CD4-positive, alpha-beta T cell treated with Interleukin-4 for 1 hour (primary cell): ENCODE results near the gene RADIL.
"Not testable (repeated sequence)": the region's sequence is repeated elsewhere in the genome, so short reads cannot be mapped to it uniquely, and the experiment has no call there.

Experiments
- DNase-seq, 2 donors: peaks; one replicate each; pipeline ENCODE4 v3.0.0-alpha.2; 2020 to 2022

RADIL gene

DNA sequence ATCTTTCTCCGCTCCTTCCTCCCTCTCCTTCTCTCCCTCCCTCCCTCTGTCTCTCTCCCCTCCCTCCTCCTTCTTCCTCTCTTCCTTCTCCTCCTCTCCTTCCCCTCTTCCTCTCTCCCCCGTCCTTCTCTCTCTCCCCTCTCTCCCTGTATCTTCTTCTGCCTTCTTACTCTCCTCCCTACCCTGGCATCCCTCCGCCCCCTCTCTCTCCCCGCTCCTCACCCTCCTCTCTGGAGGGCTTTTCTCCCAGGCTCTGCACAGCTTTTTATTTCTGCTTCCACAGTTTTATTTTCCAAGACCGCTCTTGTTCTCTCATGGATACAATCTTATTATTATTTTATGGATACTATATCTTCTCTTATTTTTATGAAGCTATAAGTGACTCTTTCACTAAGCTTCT is 75.5 kb downstream of the RADIL start:
- DNase-seq: no peak

DNA sequence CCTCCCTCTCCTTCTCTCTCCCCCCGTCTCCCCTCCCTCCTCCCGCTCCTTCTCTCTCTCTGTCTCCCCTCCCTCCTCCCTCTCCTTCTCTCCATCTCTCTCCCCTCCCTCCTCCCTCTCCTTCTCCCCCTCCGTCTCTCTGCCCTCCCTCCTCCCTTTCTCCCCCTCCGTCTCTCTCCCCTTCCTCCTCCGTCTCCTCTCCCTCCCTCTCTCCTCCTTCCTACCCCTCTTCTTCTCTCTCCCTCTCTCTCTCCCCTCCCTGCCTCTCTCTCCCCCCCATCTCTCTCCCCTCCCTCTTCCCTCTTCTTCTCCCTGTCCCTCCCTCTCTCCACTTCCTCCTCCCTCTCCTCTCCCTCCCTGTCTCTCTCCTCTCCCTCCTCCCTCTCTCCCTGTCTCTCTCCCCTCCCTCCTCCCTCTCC is 75.9 kb downstream of the RADIL start:
- DNase-seq: no peak

DNA sequence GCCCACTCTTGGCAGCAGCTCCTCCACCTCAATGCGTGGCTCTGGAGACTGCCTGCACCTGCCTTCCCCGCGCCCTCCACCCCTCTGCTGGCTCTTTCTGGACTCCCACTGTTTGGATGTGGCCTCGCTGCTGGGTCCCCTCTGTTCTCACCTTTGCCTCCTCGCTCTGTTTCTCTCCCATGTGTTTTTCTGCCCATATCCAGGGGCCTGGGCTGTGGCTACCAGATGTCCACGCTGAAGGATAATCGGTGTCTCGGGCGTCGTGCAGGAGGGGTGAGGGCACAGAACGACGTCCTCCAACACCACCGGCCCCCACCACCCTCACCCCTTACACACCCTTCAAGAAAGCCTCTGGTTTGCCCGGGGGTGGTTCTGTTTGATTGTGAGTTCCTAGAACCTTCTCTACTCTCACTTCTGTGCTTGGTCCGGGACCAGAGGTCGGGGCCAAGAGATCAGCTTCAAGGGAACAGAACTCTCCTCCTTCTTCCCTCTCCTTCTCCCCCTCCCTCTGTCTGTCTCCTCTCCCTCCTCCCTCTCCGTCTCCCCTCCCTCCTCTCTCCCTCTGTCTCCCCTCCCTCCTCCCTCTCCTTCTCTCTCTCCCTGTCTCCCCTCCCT is 76.4 kb downstream of the RADIL start:
- no peak for DNase-seq

DNA sequence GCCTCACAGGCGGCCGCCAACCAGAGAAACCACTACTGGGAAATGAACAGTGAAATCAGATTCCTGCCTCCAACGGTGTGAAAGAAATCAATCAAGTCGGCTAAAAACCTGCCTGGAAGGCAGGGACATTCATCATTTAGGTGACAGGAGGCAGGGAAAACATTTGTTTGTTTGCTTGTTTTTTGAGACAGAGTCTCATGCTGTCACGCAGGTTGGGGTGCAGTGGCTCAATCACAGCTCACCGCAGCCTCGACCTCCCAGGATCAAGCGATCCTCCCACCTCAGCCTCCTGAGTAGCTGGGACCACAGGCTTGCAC is 77.6 kb downstream of the RADIL start:
- DNase-seq: no peak

DNA sequence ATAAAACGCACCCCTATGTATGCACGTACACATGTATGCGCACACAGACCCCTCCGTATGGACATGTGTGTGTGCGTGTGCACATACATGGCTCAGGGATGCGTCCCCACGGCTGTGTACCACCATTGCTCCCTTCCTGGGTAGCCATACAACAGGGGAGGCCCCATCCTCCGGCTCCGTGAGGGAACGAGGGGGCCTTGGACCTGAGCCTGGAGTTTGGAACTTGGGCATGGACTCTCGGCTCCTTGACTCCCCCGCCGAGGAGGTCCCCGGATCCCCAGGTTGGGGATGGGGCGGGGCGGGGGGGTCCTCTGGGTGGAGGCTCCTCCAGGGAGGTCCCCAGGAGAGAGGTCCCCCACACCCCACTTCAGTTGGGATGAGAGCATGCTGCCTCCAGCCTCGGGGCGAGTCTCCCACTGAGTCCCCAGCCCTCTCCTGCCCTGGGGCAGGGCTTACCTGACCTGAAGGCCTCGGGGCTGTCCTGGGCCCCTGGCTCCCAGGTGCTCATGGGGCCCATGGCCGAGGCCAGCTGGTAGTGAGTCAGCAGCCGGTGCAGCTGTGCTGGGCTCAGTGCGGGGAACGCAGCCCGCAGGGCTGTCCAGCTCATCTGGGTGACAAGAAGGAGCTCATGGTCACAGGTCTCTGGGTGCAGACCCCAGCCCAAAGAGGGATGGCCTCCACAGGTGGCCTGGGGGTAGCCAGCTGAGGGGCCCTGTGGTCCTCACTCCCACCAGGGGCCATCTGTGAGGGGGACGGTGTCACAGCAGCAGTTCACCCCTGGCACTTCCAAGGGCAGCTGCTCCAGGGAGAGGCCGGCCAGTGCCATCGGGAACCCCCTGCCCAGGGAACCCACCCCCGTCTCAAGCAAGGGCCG is 78.2 kb downstream of the RADIL start:
- no peak for DNase-seq

DNA sequence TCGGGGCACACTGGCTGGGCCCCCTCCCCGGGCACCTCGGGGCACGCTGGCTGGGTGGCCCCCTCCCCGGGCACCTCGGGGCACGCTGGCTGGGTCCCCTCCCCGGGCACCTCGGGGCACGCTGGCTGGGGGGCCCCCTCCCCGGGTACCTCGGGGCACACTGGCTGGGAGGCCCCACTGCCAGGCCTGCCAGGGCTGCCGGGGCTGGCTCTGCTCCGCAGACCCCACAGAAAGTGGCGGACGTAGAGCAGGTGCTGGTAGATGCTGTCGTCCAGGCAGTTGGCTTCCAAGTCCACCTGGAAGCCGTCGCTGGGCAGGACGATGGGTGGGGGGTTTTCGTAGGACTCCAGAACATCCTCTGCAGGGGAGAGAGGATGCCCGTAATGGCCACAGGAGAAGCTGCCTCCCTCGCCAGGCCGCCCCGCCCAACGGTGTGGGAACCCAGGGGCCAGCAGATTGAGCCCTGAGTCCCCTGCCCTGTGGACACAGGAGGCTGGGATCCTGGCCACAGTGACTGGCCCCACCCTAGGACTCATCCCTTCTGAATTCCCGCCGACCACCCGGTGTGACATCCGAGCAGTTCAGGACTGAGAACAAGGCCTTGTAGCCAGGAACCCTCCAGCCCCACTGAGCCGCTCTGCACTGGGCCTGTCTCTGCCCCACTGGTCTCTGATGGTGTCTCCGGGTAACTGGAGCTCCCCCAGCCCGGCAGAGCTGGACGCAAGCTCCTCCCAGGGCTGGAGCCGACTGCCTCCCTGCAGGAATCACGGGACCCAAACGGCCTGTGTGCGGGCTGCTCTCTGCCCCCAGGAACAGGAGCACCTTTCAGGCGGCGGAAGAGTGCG is 79.9 kb downstream of the RADIL start:
- no peak for DNase-seq

DNA sequence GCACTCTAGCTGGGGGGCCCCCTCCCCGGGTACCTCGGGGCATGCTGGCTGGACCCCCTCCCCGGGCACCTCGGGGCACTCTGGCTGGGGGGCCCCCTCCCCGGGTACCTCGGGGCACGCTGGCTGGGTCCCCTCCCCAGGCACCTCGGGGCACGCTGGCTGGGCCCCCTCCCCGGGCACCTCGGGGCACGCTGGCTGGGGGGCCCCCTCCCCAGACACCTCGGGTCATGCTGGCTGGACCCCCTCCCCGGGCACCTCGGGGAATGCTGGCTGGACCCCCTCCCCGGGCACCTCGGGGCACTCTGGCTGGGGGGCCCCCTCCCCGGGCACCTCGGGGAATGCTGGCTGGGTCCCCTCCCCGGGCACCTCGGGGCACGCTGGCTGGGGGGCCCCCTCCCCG is 80.9 kb downstream of the RADIL start:
- DNase-seq: not testable (repeated sequence)

DNA sequence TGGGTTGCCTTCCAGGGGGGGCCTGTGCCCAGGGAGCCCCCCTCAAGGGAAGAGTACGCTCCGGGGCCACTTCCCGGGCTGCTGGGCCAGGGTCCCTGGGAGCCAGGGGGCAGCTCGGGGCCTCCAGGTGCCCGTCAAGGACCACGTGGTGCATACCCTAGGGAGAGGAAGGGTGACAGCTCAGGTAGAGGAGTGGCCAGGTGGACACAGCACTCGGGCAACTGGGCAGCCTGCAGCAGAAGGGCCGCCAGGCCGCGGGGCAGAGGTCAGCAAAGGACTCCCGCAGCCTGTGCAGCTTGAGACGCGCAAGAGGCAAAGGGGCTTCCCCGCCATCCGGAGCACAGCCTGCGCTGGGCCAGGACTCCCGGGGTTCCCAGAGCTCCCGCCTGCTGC is 81.7 kb downstream of the RADIL start:
- no peak for DNase-seq

DNA sequence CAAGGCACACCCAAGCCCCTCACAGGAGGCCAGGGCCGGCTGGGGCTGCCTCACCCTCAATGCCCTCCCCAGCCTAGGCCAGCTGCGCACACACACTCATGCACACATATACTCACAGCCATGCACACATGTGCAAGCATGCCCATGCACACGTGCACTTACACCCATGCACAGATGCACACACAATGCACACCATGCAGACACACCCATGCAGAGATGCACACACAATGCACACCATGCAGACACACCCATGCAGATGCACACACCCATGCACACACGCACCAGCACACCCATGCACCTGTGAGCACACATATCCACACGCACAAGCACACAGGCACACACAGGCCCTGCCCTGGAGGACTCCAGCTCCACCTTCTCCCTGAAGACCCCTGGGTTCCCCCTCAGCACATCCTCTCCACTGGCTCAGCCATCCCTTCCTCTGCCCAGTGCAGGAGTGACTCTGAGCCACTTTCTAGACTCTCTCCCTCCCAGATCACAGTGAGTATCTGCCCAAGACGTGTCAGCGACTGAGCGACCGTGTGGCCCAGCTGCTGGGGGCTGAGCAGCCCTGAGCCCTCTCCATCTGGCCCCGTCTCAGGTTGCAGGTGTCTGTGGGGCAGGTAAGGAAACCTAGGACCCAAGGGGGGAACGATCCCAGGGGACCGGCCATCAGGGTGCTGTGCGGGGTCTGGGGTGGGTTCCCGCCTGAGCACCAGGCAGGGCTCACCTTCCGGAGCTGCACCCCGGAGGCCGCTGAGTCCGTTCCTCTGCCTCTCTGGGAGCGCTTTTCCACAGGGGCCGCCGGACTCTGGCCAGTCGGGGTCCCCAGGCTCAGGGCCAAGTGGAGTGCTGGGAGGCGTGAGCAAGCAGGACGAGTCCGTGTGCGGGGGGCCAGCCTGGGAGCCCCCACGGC is 82.3 kb downstream of the RADIL start:
- no peak for DNase-seq

DNA sequence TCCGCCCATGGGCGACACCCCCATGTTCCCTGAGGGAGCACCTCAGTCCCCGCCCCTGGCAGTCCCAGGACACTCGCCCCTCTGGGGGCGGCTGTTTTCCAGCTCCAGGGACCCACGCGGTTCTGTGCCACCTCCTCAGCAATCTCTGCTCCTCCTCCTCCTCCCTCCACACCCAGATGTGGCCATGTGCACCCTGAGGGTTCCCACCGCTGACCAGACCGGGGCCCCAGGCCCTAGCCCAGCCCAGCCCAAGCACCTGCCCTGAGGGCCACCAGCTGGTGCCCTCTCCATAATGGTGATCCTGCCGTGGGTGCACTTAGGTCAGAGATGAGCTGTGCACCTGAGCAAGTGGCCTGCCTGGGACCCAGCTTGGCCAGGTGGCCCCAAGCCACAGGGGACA is 83.0 kb downstream of the RADIL start:
- no peak for DNase-seq

DNA sequence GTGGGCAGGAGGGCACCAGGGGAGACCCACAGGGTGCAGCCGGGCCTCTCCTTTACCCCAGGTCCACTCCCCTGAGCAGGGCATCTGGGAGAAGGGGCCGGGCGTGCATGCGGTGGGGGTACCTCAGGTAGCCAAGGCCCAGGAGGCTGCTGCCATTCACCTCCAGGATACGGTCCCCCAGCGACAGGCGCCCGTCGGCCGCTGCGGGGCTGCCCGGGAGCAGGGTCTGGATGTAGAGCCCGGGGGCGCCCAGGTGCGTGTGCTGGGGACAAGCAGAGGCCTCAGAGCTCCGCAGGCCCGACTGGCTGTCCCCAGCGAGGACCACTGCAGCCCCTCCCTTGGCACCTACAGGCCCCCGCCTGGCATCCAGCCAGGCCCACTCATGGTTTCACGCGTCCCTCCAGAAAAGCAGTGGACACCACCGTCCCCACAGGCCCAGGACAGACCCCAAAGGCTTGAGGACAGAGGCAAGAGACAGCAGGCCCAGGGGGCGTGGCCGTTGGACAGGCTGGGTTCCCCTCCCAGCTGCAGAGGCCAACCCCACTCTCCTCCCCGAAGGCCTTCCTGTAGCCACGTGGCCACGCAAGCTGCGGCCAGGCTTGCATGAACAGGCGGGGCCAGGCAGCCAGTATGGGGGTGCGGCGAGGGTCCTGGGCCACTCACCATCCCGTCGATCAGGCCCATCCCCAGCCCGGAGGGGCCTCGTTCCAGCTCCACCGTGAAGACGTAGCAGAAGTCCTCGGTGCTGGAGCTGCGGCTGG is 83.8 kb downstream of the RADIL start:
- DNase-seq: no peak

DNA sequence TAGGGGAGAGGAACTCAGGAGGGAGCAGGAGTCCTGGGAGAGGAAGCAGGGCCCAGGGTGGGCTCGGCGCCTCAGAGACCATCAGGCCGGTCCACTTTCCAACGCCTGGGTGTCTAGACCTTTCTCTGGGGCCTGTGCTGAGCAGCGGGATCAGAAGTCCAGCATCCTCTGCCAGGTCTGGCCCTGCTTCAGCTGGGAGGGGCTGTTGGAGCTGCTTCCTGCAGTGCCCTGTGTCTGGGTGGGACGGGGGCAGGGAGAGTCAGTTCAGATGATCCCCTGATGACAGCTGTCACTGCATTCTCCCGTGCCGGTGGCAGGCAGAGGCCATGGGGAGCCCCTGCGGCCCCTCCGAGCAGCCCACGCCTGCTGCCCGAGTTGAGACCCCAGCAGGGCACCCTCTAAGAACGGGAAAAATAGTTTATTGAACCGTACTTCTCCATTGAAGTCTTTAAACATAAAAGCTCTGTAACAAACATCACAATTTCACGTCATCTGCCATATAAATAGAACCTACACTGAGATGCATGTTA is 84.7 kb downstream of the RADIL start:
- DNase-seq: no peak

DNA sequence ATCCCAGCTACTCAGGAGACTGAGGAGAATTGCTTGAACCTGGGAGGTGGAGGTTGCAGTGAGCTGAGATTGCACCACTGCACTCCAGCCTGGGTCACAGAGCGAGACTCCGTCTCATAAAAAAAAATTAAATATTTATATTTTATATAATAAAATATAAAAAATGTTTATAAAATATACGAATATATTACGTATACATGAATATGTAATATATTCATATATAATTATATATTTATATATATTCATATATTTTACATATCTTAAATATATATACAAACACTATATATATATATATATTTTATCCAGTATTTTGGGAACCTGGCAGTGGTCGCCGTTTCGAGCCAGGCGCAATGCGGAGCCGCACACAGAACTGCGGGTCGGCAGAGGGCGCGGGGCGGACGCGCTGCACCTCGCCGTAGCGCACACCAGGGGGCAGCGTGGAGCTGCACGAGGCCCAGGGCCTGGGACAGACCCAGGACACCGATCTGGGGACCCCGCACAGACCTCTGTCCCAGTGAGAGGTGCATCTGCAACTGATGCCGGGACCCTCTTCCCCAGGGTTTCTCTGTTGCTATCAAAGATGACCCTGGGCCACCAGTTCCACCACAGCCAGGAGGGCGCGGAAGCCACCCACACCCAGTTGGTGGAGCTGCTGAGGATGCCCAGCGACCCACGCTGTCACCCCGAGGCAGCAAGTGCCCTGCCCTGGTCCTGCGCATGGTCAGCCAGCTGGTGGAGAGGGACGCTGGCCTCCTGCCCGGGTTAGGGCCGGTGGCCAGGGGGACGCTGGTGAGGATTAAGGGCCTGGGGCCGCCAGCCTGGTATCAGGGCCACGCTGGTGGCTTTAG is 85.4 kb downstream of the RADIL start:
- DNase-seq: peak; percentile 48 to 59

DNA sequence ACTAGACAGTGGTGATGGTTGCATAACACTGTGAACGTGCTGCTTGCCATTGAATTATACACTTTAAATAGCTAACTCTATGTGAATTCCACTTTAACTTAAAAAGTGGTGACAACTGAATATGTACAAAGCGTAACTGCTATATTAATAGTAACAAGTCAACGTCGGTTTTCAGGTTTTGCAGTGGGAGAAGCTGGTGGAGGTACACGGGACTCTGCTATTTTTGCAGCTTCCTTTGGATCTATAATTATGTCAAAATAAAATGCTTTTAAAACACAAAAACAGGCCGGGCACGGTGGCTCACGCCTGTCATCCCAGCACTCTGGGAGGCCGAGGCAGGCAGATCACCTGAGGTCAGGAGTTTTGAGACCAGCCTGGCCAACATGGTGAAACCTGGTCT is 87.1 kb downstream of the RADIL start:
- DNase-seq: no peak

DNA sequence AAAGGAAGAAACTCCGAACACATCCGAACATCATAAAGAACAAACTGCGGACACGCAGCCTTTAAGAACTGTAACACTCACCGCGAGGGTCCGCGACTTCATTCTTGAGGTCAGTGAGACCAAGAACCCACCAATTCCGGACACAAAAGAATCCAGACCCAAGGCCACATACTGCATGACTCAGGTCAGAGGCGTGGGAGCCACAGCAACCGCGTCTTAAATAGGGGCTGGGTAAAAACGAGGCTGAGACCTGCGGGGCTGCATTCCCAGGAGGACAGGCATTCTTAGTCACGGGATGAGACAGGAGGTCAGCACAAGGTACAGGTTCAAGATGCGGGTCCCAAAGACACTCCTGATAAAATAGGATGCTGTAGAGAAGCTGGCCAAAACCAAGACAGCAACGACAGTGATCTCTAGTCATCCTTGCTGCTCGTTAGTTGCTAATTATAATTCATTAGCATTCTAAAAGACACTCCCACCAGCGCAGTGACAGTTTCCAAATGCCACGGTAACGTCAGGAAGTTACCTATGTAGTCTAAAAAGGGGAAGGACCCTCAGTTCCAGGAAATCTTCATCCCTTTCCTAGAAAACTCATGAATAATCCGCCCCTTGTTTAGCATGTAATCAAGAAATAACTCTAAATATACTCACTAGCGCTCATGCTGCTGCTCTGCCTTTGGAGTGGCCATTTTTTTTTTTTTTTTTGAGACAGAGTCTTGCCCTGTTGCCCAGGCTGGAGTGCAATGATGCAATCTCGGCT is 88.7 kb downstream of the RADIL start:
- DNase-seq: no peak

DNA sequence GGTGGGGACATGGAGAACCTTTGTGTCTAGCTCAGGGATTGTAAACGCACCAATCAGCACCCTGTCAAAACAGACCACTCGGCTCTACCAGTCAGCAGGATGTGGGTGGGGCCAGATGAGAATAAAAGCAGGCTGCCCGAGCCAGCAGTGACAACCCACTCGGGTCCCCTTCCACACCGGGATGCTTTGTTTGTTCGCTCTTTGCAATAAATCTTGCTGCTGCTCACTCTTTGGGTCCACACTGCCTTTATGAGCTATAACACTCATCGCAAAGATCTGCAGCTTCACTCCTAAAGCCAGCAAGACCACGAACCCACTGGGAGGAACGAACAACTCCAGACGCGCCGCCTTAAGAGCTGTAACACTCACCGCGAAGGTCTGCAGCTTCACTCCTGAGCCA is 89.3 kb downstream of the RADIL start:
- DNase-seq: not testable (repeated sequence)

DNA sequence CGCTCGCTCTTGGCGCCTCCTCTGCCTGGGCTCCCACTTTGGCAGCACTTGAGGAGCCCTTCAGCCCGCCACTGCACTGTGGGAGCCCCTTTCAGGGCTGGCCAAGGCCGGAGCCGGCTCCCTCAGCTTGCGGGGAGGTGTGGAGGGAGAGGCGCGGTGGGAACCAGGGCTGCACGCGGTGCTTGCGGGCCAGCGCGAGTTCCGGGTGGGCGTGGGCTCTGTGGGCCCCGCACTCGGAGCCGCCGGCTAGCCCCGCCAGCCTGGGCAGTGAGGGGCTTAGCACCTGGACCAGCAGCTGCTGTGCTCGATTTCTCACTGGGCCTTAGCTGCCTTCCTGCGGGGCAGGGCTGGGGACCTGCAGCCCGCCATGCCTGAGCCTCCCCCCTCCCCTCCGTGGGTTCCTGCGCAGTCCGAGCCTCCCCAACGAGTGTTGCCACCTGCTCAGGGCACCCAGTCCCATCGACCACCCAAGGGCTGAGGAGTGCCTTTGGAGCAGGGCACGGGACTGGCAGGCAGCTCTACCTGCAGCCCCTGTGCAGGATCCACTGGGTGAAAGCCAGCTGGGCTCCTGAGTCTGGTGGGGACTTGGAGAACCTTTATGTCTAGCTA is 90.0 kb downstream of the RADIL start:
- DNase-seq: not testable (repeated sequence)

DNA sequence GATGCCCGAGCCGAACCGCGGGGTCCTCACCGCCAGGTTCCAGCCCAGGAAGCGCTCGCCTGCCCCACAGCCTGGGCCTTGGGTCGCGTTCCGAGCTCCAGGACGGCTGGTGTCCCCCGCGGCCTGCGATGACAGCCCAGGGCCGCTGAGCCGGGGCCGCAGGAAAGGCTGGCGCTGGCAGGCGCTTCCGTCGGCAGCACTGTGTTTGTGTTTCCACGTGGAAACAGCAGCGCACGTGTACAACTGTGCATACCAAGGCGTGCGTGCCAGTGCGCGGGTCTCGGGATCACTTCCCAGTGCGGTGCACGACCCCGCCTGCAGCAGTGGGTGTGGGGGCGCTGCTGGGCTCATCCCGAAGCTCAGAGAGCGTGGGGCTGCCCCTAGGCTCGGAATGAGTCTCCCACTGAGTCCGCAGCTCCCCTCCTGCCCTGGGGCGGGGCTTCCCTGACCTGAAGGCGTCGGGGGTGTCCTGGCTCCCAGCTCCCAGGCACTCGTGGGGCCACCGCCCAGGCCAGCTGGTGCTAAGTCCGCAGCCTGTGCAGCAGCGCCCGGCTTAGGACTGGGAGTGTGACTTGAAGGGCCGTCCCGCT is 90.9 kb downstream of the RADIL start:
- DNase-seq: no peak
